K562 (cell line): Measurements from ENCODE around the gene SRMS. TPM values are rescaled to one million over a fixed set of nuclear protein-coding genes. Genes with fewer than 3 reads are reported as not detected.
A peak's percentile ranks its signal among the peaks of the same experiment; 100 is the strongest.

Experiments used
- ATAC-seq: fragments of 200-7000 bp; cut with Tn5 transposase; 3 replicates; pipeline ENCODE4 v1.9.1; 2020; ENCODE audit warnings: moderate library complexity
- BruUV-seq: library from RNA; stranded (reverse); fragments of 400-500 nt; replicated peaks from 2 replicates; lab custom pipeline; 2021; lab: Mats Ljungman, UMichigan
- CTCF ChIA-PET: fragments of 300-600 bp; formaldehyde crosslinking; extraction: SDS; loops from one replicate; lab custom pipeline; 2021; ENCODE audit warnings: low intra/inter-chr PET ratio; lab: Yijun Ruan, JAX
- POLR2A ChIA-PET: fragments of 300-600, 350-650 bp; sonication (Branson Sonifier 250); formaldehyde crosslinking; extraction: SDS; loops from one replicate; lab custom pipeline; 2021; ENCODE audit warnings: antibody characterized with exemption, inconsistent platforms; lab: Yijun Ruan, JAX
- DNase-seq, 4 experiments: peaks; one replicate each; pipeline versions ENCODE4 v3.0.0 to v3.0.0-alpha.2; 2011 to 2018; ENCODE audit warnings: low spot score in 3 of 4, mixed read lengths in 3 of 4; ENCODE audit errors: extremely low read depth in 1 of 4
- FAIRE-seq: peaks from 2 replicates; lab custom pipeline; 2011; peaks lifted over from hg19 to GRCh38; lab: Jason Lieb, UNC
- H2AFZ ChIP-seq: 2 replicates; pipeline ENCODE4 v1.6.0; 2011; ENCODE audit warnings: low read depth, low read length, control low read depth, inconsistent platforms
- H3K27ac ChIP-seq: fragments of 200-600 bp; 3 replicates; pipeline ENCODE4 v1.8.0; 2011; ENCODE audit warnings: low read depth, mild to moderate bottlenecking, control low read depth, inconsistent platforms, low read length, moderate library complexity, mixed read lengths; ENCODE audit errors: extremely low read depth
- H3K27me3 ChIP-seq, 2 experiments: fragments of 300-600 bp in 1 of 2; 2 replicates in 1 of 2; 3 replicates in 1 of 2; pipeline versions ENCODE4 v1.6.0 to v1.8.0; 2011; ENCODE audit warnings: inconsistent platforms in 2 of 2, low read length in 2 of 2, mild to moderate bottlenecking in 1 of 2, mixed read lengths in 1 of 2, moderate library complexity in 1 of 2; ENCODE audit not compliant: control insufficient read depth in 2 of 2, insufficient read depth in 2 of 2
- H3K36me3 ChIP-seq: fragments of 300-600 bp; 3 replicates; pipeline ENCODE4 v1.8.0; 2011; ENCODE audit warnings: mild to moderate bottlenecking, low read length, inconsistent platforms; ENCODE audit not compliant: control insufficient read depth, insufficient read depth
- H3K4me1 ChIP-seq, 2 experiments: fragments of 200-600 bp in 1 of 2; replicated peaks in 1 of 2; 2 replicates in 1 of 2; 3 replicates in 1 of 2; pipeline versions ENCODE4 v1.5.1 to v1.8.0; 2011; ENCODE audit warnings: inconsistent platforms in 2 of 2, low read length in 2 of 2, mild to moderate bottlenecking in 1 of 2, mixed read lengths in 1 of 2, moderate library complexity in 1 of 2; ENCODE audit not compliant: control insufficient read depth in 2 of 2, insufficient read depth in 2 of 2
- H3K4me2 ChIP-seq: 2 replicates; pipeline ENCODE4 v1.6.1; 2011; ENCODE audit warnings: low read length, control low read depth, inconsistent platforms, mixed read lengths; ENCODE audit not compliant: insufficient read depth
- H3K4me3 ChIP-seq: fragments of 200-600 bp; sonication (generic), shearing (Covaris generic); 2 replicates; pipeline ENCODE4 v1.5.1; 2016; ENCODE audit warnings: control low read depth, inconsistent platforms
- H3K79me2 ChIP-seq: fragments of 200-600 bp; 3 replicates; pipeline ENCODE4 v1.8.0; 2011; ENCODE audit warnings: low read length, inconsistent platforms; ENCODE audit not compliant: control insufficient read depth, insufficient read depth
- H3K9ac ChIP-seq, 2 experiments: 2 replicates each; pipeline versions ENCODE4 v1.6.0 to v1.6.1; 2011; ENCODE audit warnings: low read depth in 2 of 2, low read length in 2 of 2, control low read depth in 1 of 2, inconsistent platforms in 1 of 2, mild to moderate bottlenecking in 1 of 2, mixed read lengths in 1 of 2; ENCODE audit not compliant: insufficient read depth in 1 of 2
- H3K9me1 ChIP-seq: one replicate; pipeline ENCODE4 v1.6.0; 2011; ENCODE audit warnings: inconsistent platforms, mild to moderate bottlenecking, low read length, moderate library complexity; ENCODE audit not compliant: control insufficient read depth, insufficient read depth
- H3K9me3 ChIP-seq: replicated peaks from 2 replicates; pipeline ENCODE4 v1.5.1; 2011; ENCODE audit warnings: low read depth, low read length, inconsistent platforms; ENCODE audit not compliant: control insufficient read depth, insufficient read depth
- H4K20me1 ChIP-seq: replicated peaks from 2 replicates; pipeline ENCODE4 v1.6.1; 2011; ENCODE audit warnings: low read length, inconsistent platforms, mixed read lengths; ENCODE audit not compliant: control insufficient read depth, insufficient read depth
- GMEB1 ChIP-seq: fragments of 250-450 bp; sonication (Bioruptor Pico); IDR thresholded peaks from 2 replicates; pipeline ENCODE4 v1.4.0; 2020; ENCODE audit warnings: mild to moderate bottlenecking
- HNRNPK ChIP-seq: fragments of 200-400 bp; formaldehyde crosslinking; IDR thresholded peaks from one replicate; pipeline ENCODE4 v1.6.1; 2018; ENCODE audit warnings: mild to moderate bottlenecking, low read depth, low read length; ENCODE audit not compliant: poor library complexity, severe bottlenecking
- NCOA4 ChIP-seq: fragments of 450-650 bp; IDR thresholded peaks from 2 replicates; pipeline ENCODE4 v1.6.1; 2018; ENCODE audit warnings: mild to moderate bottlenecking; ENCODE audit not compliant: partially characterized antibody
- NKRF ChIP-seq: fragments of 450-650 bp; IDR thresholded peaks from 2 replicates; pipeline ENCODE4 v1.6.1; 2016; ENCODE audit warnings: borderline replicate concordance
- ZBTB33 ChIP-seq: sonication (generic); formaldehyde crosslinking; IDR thresholded peaks from 2 replicates; pipeline ENCODE4 v1.8.1; 2023; ENCODE audit warnings: mild to moderate bottlenecking, missing genetic modification reagents
- WGBS: fragments of 100-300 bp; shearing (Covaris generic); methylation state at CpG from one replicate; pipeline ENCODE4 v1.1.6; 2016; ENCODE audit warnings: low coverage, mixed read lengths; ENCODE audit not compliant: insufficient coverage; ENCODE audit errors: missing lambda C conversion rate; 5-methylcytosine and 5-hydroxymethylcytosine counted together
- in situ Hi-C: fragments of 300-500 bp; cut with MboI; formaldehyde crosslinking; loops from 4 replicates; pipeline ENCODE4 v1.15.0; 2018; ENCODE audit warnings: inconsistent platforms, mixed read lengths
- intact Hi-C: fragments of 100-400 bp; cut with micrococcal nuclease; formaldehyde crosslinking; loops from 2 replicates; pipeline ENCODE4 v1.14.2; 2022
- polyA plus RNA-seq, 8 experiments: library from polyadenylated mRNA; depleted of rRNA in 4 of 8; stranded (reverse) in 5 of 8; unstranded in 3 of 8; fragments of >200 nt; fragmentation: Nextera tagmentation in 2 of 8; fragmentation: Illumina TruSeq in 1 of 8; extraction: Ambion mirVana in 2 of 8; extraction: Trizol in 1 of 8; gene quantifications; 2 replicates each; pipeline versions ENCODE4 v1.2.1 to v1.2.3, GENCODE V29; 2011 to 2014; ENCODE audit warnings: inconsistent platforms in 1 of 8, missing spikeins in 1 of 8
- total RNA-seq, 7 experiments: library from RNA; depleted of rRNA in 6 of 7; stranded (reverse); fragments of >200 nt in 6 of 7; fragmentation: Illumina TruSeq in 2 of 7; extraction: Trizol in 2 of 7; gene quantifications; 2 replicates each; pipeline versions ENCODE4 v1.2.1 to v1.2.3, GENCODE V29; 2011 to 2021; ENCODE audit warnings: low replicate concordance in 1 of 7

The SRMS gene
- total and polyA plus RNA-seq, 9 of the 15 experiments (the other 6 are each of a cell fraction or from before 2014, with no cell fraction given), result 0.07 TPM; not detected in 8

GRCh38 chr20:63532449-63532971 is 15.0 kb downstream of the SRMS start (continued):
- TF ChIP-seq NKRF (no peak), NCOA4 (no peak), HNRNPK (no peak)

- no peaks in the 10 kb centered on the region for H3K36me3 ChIP-seq
- WGBS, result 36% methylated on average over 25 of the region's 27 CpGs
- H3K9me3 ChIP-seq, result no peaks in the 10 kb centered on the region
- peaks cover 0 to 64% of the 10 kb centered on the region in 2 experiments; a peak in 2 of 5 replicates for H3K4me1 ChIP-seq
- H3K4me2 ChIP-seq, result no peak overlapping the region
- peaks cover 0 to 44% of the 10 kb centered on the region in 2 experiments; a peak in 3 of 5 replicates for H3K27me3 ChIP-seq
- H3K79me2 ChIP-seq, result no peaks in the 10 kb centered on the region
- in situ Hi-C loops, result no loop called here
- no peak overlapping the region for H2AFZ ChIP-seq
- intact Hi-C loops, result loop anchor here (10.0 kb wide), 2 partner anchors 123 to 173 kb away; partner anchors contain the start of genes ARFRP1, RTEL1, STMN3 and ZGPAT
- DNase-seq (no peak), FAIRE-seq (peak; percentile 76), ATAC-seq (no peak)
- H3K9ac ChIP-seq, result no peak overlapping the region
- BruUV-seq, result no TSS peak
- no peak overlapping the region for H3K4me3 ChIP-seq
- ChIA-PET CTCF (no interaction called here), POLR2A (interaction anchor here (0.5 to 0.9 kb wide), 4 partner anchors 9 to 505 kb away, joined by 3 to 4 read pairs (median 4); no protein-coding TSS in a partner anchor)
- no peak for TF ChIP-seq GMEB1 (CRISPR knock-in tag)
- peak; percentile 53; the same call in 1 of the 2 replicates for TF ChIP-seq ZBTB33 (CRISPR knock-in tag)
- no peaks in the 10 kb centered on the region for H3K9me1 ChIP-seq
- no peak overlapping the region for H3K27ac ChIP-seq
- peaks cover 9% of the 10 kb centered on the region; the same call in 1 of the 2 replicates for H4K20me1 ChIP-seq
These were observed 15.7 kb downstream of the SRMS start for GRCh38 chr20:63531686-63532448.
